Fibroblast of peridontal ligament (primary cell): ENCODE data around the gene ALAD.
"Not testable (repeated sequence)": the region's sequence is repeated elsewhere in the genome, so short reads cannot be mapped to it uniquely, and the experiment has no call there.

Experiments
- DNase-seq: peaks from one replicate; pipeline ENCODE4 v3.0.0-alpha.2; 2010; ENCODE audit errors: extremely low read depth

ALAD gene

DNA sequence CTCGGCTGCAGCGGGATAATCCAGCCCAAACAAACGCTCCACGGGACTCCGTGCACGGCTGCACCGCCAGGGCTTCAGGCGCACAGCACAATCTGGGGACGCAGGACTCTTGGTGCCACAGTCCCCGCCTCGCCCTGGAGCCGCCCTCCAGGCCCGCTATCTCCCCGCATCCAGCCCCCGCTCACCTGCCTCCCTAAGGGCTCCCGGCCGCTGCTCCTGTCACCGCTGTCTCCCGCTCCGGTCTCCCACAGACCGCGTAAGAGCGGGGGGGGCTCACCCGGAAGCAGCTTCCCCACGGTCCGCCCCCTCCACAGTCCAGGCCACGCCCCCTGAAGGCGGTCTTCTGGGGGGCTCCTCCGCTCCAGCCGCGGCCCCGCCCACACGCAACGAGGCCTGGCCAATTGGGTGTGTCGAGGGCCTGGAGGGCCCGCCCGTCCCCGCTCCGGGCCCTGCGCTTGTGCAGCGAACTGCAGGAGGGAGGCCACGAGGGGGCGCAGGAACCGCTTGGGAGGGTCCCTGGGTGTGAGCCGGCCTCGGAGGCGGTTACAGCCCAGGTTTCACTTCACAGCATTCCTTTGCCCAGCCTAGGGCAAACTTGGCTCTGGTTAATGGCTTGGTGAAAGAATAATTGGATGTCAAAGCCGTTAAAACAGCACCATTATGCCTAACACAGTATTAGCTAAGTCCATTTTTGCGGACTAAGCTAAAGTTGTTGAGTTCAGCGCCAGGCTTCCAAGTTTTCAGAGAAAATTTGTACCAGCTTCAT lies at the start of gene ALAD:
Gene ALAD (minus strand): TSS at position 258 of the 766 bp plus-strand sequence. CDS start 7,725 bp downstream, outside the sequence.
- peak; percentile 95 for DNase-seq

DNA sequence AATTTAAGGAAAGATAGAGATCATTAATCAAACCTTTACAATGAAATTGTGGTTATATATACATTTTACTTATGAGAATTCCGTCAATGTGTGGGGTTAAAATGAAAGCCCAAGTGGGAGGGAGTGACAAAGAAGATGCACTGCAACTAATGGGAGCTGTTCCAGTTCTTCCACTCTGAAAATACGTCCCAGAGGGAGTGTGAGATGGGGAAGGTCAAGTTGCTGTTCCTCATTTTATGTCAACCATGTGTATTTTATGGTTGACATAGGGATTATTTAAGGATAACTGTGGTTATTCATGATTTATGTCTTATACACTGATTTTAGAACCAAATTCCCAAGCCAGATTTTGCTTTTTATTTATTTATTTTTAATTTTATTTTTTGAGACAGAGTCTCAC lies 48.3 kb upstream of the ALAD start:
- DNase-seq, result no peak

DNA sequence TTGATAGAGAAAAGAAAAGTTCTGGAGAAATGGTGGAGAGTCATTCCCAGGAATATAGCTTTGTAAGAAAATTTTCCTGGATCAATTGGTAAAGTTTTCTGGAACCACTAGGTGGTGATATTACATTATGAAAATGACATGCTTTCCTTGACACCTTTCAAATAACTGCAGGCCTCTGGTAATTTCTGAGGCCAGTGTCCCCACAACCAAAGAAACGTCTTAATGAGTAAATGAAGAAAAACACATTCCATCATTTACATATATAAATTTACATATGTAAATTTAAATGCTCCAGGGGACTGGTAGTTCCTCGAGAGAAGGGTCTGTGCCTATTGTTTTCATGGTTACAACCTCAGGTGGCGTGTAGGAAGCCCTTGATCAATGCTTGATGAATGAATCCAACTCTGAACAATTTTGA lies 45.2 kb upstream of the ALAD start:
- DNase-seq, result peak; percentile 81

DNA sequence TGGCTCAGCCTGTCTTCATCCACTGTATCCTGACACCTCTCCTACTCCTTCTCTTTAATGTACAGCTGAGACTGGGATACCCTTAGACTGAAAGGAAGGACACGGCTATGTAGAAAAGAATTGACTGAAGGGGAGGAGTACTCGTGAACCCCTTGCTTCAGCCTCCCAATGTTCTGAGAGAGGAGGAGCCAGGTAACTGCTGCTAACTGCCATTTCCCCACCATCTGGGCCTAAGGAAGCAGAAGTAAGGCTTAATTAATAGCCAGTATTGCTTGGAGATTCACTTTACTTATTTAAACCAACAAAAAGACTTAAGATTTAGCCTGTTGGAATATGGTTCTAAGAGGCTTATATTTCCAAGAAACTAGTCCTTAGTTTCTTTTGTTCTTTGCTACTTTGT lies 43.7 kb upstream of the ALAD start:
- no peak for DNase-seq

DNA sequence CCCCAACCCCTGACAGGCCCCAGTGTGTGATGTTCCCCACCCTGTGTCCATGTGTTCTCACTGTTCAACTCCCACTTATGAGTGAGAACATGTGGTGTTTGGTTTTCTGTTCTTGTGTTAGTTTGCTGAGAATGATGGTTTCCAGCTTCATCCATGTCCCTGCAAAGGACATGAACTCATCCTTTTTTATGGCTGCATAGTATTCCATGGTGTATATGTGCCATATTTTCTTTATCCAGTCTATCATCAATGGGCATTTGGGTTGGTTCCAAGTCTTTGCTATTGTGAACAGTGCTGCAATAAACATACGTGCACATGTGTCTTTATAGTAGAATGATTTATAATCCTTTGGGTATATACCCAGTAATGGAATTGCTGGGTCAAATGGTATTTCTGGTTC lies 36.6 kb upstream of the ALAD start:
- DNase-seq, result not testable (repeated sequence)

DNA sequence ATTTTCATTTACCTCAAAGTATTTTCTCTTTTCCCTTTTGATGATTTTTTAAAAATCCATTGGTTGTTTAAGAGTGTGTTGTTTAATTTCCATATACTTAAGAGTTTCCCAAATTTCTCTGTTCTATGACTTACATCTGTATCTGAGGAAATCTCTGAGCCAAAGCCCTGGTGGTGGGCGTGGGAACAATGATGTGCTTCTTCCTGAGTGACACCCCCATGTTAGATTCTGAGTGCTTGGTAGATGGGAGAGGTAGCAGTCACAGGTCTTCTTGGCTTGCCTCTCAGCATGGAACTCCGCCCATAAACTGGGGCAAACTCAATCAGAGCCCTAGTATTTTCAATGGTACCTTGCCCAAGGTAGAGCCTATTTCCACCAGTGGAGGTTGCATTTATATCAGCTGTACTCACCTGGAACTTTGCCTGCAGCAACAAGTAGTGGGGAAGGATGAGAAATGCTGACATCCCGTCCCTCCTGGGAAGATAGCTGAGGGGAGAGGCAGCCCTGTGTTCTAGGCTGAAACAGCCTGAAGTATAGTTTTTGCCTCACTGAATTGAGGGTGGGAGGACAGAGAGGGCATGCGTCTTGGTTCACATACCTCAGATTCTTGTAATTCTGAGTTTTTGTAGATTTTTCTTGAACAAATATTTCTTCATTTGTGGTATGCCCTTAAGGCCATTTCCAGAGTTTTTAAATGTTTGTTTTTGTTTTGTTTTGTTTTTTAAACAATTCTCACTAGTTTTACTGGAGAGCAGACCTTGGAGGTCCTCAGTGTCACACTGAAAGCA lies 35.8 kb upstream of the ALAD start:
- peak; percentile 38 for DNase-seq

DNA sequence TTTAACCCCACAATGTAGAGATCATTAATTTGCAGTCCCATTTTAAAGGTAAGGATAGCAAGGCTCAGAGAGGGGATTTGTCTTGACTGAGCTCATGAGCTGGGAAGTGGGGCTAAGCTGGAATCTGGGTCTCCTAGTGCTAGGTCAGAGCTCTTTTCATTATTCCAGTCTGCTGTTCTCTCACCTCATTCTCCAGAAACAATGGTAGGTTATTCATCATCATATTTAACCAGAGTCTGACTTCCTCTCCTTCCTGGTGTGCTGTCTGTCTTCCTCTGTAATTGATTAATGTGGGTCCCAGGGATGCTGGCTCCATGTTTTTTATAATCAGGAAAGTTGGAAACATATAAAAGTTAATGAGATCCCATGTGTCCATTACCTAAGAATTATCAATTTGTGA lies 30.1 kb upstream of the ALAD start:
- DNase-seq, result no peak

DNA sequence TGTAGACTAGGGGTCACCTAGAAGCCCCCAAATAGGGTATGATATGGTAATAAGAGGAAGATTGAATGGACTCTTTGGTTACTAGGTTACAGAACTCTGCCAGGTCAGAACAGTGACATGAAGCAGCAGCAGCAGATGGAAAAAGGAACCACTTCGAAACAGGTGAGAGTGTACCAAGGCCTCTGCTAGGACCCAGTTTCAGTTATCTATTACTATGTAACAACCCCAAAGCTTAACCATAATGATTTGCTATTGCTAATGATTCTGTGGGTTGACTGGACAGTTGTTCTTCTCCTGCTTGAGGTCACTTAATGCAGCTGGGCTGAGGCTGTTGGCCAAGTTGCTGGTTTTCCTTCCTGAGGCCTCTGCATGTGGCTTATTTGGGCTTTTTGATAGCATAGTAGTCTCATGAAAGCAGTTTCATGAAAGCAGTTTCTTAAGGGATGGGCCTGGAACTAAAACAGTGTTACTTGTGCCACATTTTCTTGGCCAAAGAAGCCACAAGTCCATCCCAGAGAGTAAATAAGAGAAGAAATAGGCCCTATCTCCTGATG lies 27.1 kb upstream of the ALAD start:
- peak; percentile 37 for DNase-seq

DNA sequence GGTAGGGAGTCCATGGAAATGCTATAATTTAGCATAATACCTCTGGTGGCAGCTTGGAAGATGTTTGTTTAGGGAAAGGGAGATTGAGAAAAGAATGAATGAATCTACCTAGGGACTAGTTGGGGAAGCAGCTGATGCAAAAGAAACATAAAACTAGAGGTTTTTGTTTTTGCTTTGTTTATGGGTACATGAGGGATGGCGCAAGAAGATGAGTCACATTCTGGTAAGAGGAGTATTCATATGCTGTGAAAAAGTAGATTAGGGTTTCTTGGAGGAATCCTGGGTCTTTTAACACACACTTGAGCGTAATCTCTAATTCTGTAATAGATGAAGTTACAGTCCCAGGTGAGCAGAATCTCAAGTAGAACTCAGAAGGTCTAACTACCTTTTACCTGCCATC lies 26.5 kb upstream of the ALAD start:
- DNase-seq, result peak; percentile 53

DNA sequence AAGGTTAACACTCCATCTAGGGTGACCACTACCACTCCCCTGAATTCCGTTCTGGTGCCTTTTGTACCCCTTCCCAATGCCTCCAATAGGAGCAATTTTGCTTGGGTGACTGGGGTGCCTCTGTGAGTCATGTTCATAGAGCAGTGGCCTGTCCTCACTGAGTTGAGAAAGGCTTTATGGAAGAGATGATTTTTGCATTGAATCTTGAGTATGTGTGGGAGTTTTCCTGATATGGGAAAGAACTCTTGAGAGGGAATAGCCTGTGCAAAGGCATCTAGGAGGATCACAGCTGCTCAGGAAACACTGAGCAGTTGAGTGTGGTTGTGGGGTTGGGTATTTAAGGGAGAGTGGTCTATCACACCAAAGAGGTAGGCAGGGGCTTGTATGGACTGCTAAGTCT lies 25.6 kb upstream of the ALAD start:
- no peak for DNase-seq

DNA sequence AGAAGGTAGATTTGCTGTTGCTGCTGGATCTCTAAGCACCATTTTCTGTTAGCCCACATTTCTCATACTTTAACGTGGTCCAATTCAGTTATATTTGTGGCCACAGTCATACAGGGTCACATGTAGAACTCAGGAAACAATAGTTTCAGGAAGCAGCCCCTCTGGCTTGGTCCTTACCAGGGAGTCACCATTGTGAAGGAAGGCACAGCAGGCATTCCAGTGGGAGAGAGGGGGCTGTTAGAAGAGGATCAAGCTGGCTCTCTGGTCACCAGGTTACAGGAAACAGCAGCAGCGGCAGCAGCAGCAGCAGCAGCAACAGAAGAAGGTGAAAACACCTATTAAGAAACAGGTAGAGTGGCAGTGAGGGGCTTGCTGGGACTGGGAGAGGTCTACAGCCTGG lies 24.0 kb upstream of the ALAD start:
- no peak for DNase-seq

DNA sequence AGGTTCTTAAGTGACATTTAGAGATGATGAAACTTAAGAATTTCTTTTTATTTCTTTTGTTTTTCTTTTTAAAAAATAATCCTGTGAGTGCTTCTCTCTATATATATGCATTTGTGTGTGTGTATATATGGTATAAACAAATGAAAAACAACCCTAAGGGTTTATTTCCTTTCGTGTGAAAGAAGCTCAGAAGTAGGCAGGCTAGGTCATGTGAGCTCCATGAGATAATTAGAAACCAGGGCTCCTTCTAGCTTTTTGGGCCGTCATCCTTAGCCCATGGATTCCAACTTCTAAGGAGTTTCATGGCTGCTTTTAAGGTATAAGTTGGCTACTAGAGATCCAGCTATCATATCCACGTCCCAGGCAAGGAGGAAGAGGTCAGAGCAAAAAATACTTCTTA lies 20.6 kb upstream of the ALAD start:
- no peak for DNase-seq

DNA sequence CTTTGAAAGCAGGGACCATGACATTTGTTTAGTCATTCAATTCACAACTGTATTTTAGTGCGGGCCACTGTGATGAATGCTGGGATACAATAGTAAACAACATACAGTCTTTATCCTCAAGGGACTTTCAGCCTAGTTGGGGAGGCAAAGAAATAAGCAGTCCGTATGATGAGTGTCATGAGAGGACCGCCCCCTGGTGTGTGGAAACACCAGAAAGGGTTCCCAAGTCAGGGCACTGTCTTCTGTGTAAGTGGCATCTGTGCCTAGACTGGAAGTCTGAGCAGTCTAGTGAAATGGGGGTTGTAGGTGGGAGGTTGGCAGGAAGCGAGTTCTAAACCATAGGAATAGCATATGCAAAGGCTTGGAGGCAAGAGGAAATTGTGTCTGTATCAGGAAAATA lies 16.3 kb upstream of the ALAD start:
- DNase-seq, result peak; percentile 2

DNA sequence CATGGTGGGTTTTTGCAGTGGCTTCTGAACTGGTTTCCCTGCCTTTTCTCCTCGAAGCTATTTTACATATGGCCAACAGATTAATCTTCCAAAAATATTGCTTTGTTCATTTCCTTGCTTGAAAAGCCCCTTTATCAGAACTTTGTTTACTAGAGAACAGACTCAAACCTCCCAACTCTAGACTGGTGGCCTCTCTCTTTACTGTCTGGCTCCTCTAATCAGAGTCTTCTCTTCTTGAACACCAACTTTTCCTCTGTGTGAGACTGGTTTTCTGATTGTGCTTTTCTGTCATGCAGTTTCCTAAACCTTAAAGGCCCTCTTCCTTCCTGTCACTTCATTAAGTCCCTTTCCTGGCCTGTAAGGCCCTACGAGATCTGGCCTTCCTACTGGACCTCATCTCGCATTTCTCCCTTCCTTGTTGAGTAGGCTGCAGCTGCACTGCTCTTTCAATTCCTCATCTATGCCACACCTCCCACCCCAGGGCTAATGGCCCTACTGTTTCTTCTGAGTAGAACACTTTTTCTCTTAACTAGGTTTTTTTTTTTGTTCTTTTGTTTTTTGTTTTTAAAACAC lies 15.2 kb upstream of the ALAD start:
- DNase-seq, result no peak

DNA sequence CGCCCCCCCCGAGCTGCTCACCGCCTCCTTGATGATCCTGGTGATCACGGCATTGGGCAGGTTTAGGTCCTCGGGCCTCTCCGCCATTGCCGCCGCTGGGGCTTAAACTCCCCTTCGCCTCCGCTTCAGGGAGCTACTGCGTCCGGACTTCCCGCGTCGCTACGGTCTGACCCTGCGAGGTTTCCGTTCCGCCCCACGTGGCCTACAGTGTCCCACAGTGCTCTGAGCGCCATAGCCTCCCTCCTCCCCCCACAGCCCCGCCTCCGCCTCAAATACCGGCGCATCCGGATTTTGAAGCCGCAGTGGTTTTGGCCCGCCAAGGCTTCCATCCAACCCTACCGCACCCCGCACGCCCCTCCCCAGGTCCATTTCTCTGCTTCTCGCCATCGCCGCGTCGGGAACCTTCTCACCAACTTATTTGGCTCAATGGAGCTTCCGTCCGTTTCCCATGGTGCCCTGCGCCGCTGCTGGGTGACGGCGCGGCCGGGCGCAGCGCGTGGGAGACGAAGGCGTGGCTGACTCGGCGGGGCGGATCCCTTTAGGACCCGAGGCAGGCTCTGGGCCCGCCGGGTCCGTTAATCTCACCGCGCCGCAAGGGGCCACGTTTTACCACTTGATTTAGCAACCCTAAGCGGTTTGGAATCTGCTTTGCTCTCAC lies 9.3 kb upstream of the ALAD start, which contains the start of the genes C9orf43 and POLE3:
Gene C9orf43 (plus strand): TSS at position 541 of the 658 bp plus-strand sequence. CDS start 2,747 bp downstream, outside the sequence.
Gene POLE3 (minus strand): TSS at position 469 of the 658 bp plus-strand sequence. CDS start 382 bp downstream, at position 87.
- DNase-seq, result peak; percentile 94

DNA sequence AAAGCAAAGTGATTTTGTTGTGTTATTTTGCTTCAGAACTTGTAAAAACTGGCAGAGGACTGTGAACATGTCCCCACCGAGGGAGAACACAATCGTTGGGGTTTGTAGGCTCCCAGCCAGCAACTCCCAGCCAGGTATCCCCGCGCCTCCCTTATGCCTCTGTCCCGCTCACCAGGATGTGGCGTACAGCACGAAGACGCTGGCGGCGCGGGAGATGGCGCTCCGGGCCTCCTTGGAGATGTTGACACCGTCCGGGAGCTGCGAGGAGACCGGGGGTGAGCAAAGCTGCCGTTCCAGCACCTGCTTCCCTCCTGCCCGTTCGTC lies 8.8 kb upstream of the ALAD start:
- no peak for DNase-seq

DNA sequence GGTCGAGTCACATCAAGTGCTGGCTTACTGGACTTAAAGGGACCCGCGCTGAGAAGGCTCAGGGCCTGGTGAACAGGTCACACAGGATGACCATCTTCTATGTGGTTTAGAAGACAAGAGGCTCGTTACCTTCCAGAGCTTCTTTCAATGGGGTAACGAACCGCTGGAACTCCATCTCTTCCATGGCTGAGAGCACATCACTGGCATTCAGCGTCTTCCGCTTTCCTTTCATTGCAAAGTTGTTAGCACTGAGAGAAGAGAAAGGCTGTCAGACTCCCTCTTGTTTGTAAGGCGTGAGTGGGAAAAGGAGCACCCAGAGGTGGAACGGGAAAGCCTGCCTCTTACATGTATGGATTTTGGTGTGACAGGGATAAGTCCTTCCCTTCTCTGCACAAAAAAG lies 8.4 kb upstream of the ALAD start:
- peak; percentile 1 for DNase-seq

DNA sequence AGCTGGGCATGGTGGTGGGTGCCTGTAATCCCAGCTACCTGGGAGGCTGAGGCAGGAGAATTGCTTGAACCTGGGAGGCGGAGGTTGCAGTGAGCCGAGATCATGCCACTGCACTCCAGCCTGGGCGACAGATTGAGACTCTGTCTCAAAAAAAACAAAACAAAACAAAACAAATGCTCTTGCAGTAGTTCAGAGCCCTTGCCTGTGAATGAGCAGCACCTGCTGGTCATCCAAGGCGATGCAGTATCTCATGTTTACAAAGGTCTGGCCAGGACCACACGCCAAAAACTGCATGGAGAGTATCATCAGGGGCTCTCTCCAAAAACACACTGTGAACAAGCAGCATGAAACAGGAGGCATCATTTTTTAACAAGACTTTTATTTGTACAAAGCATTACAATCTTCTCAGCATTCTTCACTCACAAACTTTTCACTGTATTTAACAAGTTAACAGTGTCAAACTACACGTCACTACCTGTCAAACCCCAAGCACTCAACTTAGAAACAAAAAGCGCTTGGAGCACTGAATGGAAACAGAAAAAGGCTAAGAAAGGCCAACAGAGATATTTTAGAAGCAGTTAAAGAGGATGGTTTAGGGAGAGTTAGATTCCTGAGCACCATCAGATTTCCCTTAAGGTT lies 5.9 kb upstream of the ALAD start:
- DNase-seq, result peak; percentile 83

DNA sequence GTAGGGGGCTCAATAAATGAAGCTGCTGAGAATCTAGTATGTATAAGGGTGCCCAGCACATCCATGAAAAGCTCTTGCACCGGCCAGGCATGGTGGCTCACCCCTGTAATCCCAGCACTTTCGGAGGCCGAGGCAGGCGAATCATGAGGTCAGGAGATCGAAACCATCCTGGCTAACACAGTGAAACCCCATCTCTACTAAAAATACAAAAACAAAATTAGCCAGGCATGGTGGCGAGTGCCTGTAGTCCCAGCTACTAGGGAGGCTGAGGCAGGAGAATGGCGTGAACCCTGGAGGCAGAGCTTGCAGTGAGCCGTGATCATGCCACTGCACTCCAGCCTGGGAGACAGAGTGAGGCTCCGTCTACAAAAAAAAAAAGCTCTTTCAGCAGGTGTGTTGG lies 5.3 kb upstream of the ALAD start:
- DNase-seq, result not testable (repeated sequence)

DNA sequence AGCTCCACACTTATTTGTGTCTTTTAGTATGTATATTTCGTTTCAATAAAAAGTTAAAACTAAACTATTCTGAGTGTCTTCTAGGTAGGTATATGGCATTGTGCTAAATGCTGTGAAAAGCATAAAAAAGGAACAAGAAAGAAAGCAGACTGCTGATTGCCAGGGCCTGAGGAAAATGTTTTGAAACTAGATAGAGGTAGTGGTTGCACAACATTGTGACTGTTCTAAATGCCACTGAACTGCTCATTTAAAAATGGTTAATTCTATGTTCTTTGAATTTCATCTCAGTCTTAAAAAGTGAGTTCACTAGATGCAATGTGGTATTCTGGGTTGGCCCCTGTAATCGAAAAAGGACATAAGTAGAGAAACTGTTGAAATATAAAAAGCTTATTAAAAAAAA lies 2.6 kb upstream of the ALAD start:
- peak; percentile 20 for DNase-seq

DNA sequence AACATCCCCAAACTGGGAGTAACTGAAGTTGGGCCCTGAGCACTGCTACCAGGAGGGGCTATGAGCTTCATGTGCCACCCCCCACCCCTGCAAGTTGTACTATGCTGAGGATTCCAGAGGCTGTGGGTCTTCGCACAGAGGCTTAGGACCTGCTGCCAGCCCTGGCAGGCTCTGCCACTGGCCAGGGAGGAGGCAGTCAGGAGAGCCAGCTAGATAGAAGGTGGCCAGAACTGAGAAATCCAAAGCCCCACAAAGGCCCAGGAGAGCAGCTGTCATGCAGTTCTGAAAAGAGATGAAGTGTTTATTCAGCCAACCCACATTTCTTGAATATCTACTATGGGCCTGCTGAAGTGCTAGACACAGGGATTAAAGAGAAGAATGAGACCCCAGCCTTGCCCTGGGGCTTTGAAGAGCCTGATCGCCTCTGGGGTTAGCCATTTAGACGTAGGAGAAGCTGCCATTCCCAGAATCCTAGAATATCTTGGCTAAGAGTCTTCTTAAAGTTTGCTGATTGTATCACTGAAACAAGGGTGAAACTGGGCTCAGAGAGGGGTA lies 1.4 kb downstream of the ALAD start:
- no peak for DNase-seq
